Liver (tissue), 9 donors: ENCODE data around the gene SYT15. TPM values are rescaled to one million over a fixed set of nuclear protein-coding genes. Genes with fewer than 3 reads are reported as not detected.

ENCODE experiments used
- DNase-seq: peaks from one replicate; pipeline ENCODE4 v3.0.0-alpha.2; 2017; ENCODE audit warnings: low spot score
- H3K27ac ChIP-seq, 2 donors: one replicate each; pipeline ENCODE4 v1.7.0; 2013; ENCODE audit warnings: inconsistent platforms in 2 of 2, low read length in 2 of 2, control low read depth in 1 of 2, low read depth in 1 of 2, mild to moderate bottlenecking in 1 of 2
- H3K27me3 ChIP-seq, 4 donors: one replicate each; pipeline versions ENCODE4 v1.6.1 to v1.7.0; 2013; ENCODE audit warnings: low read length in 3 of 4, inconsistent platforms in 1 of 4, mild to moderate bottlenecking in 1 of 4, moderate library complexity in 1 of 4; ENCODE audit not compliant: control insufficient read depth in 4 of 4, insufficient read depth in 4 of 4
- H3K36me3 ChIP-seq, 4 donors: one replicate each; pipeline versions ENCODE4 v1.6.1 to v1.7.0; 2013; ENCODE audit warnings: low read length in 3 of 4, mild to moderate bottlenecking in 3 of 4, low read depth in 1 of 4, moderate library complexity in 1 of 4; ENCODE audit not compliant: control insufficient read depth in 4 of 4, insufficient read depth in 3 of 4
- H3K4me1 ChIP-seq, 4 donors: one replicate each; pipeline versions ENCODE4 v1.6.1 to v1.7.0; 2013; ENCODE audit warnings: low read length in 3 of 4, mild to moderate bottlenecking in 3 of 4, moderate library complexity in 1 of 4; ENCODE audit not compliant: control insufficient read depth in 4 of 4, insufficient read depth in 4 of 4
- H3K4me3 ChIP-seq, 3 donors: one replicate each; pipeline versions ENCODE4 v1.6.1 to v1.7.0; 2013; ENCODE audit warnings: low read length in 3 of 3, control low read depth in 1 of 3, low read depth in 1 of 3, mild to moderate bottlenecking in 1 of 3
- H3K9ac ChIP-seq, 2 donors: one replicate each; pipeline ENCODE4 v1.7.0; 2013; ENCODE audit warnings: low read length in 2 of 2, mild to moderate bottlenecking in 2 of 2, moderate library complexity in 2 of 2, control low read depth in 1 of 2, low read depth in 1 of 2
- H3K9me3 ChIP-seq, 4 donors: one replicate each; pipeline versions ENCODE4 v1.6.1 to v1.7.0; 2013; ENCODE audit warnings: low read length in 3 of 4; ENCODE audit not compliant: control insufficient read depth in 4 of 4
- ATF3 ChIP-seq: IDR thresholded peaks from 2 replicates; pipeline ENCODE4 v1.6.1; 2016; ENCODE audit warnings: antibody characterized with exemption
- CTCF ChIP-seq: fragments of 150-350 bp; IDR thresholded peaks from 2 replicates; pipeline ENCODE4 v1.5.1; 2017; ENCODE audit warnings: improper control_type of control experiment, low read depth, low read length; ENCODE audit not compliant: missing input control
- EGR1 ChIP-seq, 2 donors: IDR thresholded peaks; 2 replicates each; pipeline ENCODE4 v1.6.1; 2016 to 2018; ENCODE audit warnings: antibody characterized with exemption in 2 of 2, low read depth in 2 of 2
- GABPA ChIP-seq, 2 donors: IDR thresholded peaks in 1 of 2; conservative IDR thresholded peaks in 1 of 2; 2 replicates each; pipeline ENCODE4 v1.6.1; 2016; ENCODE audit warnings: antibody characterized with exemption in 2 of 2, mild to moderate bottlenecking in 1 of 2, moderate library complexity in 1 of 2
- HNF4A ChIP-seq, 2 donors: conservative IDR thresholded peaks; 2 replicates each; pipeline ENCODE4 v1.6.1; 2016; ENCODE audit warnings: antibody characterized with exemption in 2 of 2, mild to moderate bottlenecking in 2 of 2
- HNF4G ChIP-seq: IDR thresholded peaks from 2 replicates; pipeline ENCODE4 v1.6.1; 2016; ENCODE audit warnings: antibody characterized with exemption
- JUND ChIP-seq, 2 donors: IDR thresholded peaks; 2 replicates each; pipeline ENCODE4 v1.6.1; 2016; ENCODE audit warnings: antibody characterized with exemption in 2 of 2
- NR2F2 ChIP-seq: IDR thresholded peaks from 2 replicates; pipeline ENCODE4 v1.6.1; 2016; ENCODE audit warnings: antibody characterized with exemption
- RAD21 ChIP-seq, 2 donors: IDR thresholded peaks; 2 replicates each; pipeline ENCODE4 v1.6.1; 2016; ENCODE audit warnings: antibody characterized with exemption in 2 of 2, mild to moderate bottlenecking in 2 of 2
- SP1 ChIP-seq: IDR thresholded peaks from 2 replicates; pipeline ENCODE4 v1.6.1; 2018; ENCODE audit warnings: antibody characterized with exemption, mild to moderate bottlenecking
- TAF1 ChIP-seq: conservative IDR thresholded peaks from 2 replicates; pipeline ENCODE4 v1.6.1; 2016; ENCODE audit warnings: antibody characterized with exemption, mild to moderate bottlenecking
- YY1 ChIP-seq: IDR thresholded peaks from 2 replicates; pipeline ENCODE4 v1.6.1; 2016; ENCODE audit warnings: antibody characterized with exemption, mild to moderate bottlenecking
- WGBS: extraction: QIAGEN DNeasy Blood & Tissue Kit; methylation state at CpG from one replicate; pipeline ENCODE4 v1.1.7; 2013; 5-methylcytosine and 5-hydroxymethylcytosine counted together
- polyA plus RNA-seq, 2 donors: library from polyadenylated mRNA; stranded (reverse) in 1 of 2; unstranded in 1 of 2; fragments of 200-250 nt in 1 of 2; fragments of >200 nt in 1 of 2; fragmentation: Nextera tagmentation in 1 of 2; extraction: Ambion mirVana in 1 of 2; gene quantifications; one replicate each; pipeline versions ENCODE4 v1.2.1 to v1.2.3, GENCODE V29; 2013 to 2015
- total RNA-seq, 2 donors: library from RNA; depleted of rRNA; stranded (reverse); fragments of >200 nt; gene quantifications; one replicate each; pipeline ENCODE4 v1.2.3, GENCODE V29; 2014
- TF ChIP-seq, protein P1 (sequence below): IDR thresholded peaks from 2 replicates; pipeline ENCODE4 v1.6.1; 2016; ENCODE audit warnings: antibody characterized with exemption
- donor health status: healthy.
- donor health status: healthy.
- donor health status: healthy.
- donor health status: healthy.
- donor health status: healthy.

SYT15 gene
- total and polyA plus RNA-seq, 4 donors, result 0.35 to 1.8 (median 0.78) TPM

GRCh38 chr10:46559231-46559671, 19.7 kb upstream of the SYT15 start:
- H3K9me3 ChIP-seq, result no peaks in the 10 kb centered on the region
- TF ChIP-seq EGR1 (IDR thresholded peaks at IDR 0.05; ENCODE audit: low read depth in 2 of 2) (no peak), HNF4A (conservative IDR thresholded peaks at IDR 0.05) (no peak), JUND (IDR thresholded peaks at IDR 0.05) (no peak), NR2F2 (no peak), YY1 (no peak), GABPA (IDR thresholded peaks at IDR 0.05 in 1 of 2, conservative IDR thresholded peaks at IDR 0.05 in 1 of 2) (no peak)
- TF ChIP-seq, protein P1, sequence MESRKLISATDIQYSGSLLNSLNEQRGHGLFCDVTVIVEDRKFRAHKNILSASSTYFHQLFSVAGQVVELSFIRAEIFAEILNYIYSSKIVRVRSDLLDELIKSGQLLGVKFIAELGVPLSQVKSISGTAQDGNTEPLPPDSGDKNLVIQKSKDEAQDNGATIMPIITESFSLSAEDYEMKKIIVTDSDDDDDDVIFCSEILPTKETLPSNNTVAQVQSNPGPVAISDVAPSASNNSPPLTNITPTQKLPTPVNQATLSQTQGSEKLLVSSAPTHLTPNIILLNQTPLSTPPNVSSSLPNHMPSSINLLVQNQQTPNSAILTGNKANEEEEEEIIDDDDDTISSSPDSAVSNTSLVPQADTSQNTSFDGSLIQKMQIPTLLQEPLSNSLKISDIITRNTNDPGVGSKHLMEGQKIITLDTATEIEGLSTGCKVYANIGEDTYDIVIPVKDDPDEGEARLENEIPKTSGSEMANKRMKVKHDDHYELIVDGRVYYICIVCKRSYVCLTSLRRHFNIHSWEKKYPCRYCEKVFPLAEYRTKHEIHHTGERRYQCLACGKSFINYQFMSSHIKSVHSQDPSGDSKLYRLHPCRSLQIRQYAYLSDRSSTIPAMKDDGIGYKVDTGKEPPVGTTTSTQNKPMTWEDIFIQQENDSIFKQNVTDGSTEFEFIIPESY, result no peak
- H3K36me3 ChIP-seq, result no peaks in the 10 kb centered on the region
- H3K4me3 ChIP-seq, result no peak overlapping the region
- DNase-seq, result no peak
- H3K27ac ChIP-seq, result no peak overlapping the region
- peaks cover 4 to 12% (median 6%) of the 10 kb centered on the region in 4 donors for H3K27me3 ChIP-seq
- peaks cover 3 to 5% (median 4%) of the 10 kb centered on the region in 4 donors for H3K4me1 ChIP-seq
- no peak overlapping the region for H3K9ac ChIP-seq
- 93% methylated on average over 5 of the region's 5 CpGs for WGBS

- WGBS, result 76% methylated on average over 5 of the region's 5 CpGs
- Histone ChIP-seq H3K27ac (no peak overlapping the region), H3K36me3 (no peaks in the 10 kb centered on the region), H3K9ac (no peak overlapping the region), H3K9me3 (no peaks in the 10 kb centered on the region), H3K4me3 (no peak overlapping the region), H3K4me1 (peaks cover 3 to 5% (median 4%) of the 10 kb centered on the region in 4 donors), H3K27me3 (peaks cover 4 to 12% (median 6%) of the 10 kb centered on the region in 4 donors)
- no peak for DNase-seq
- TF ChIP-seq RAD21 (IDR thresholded peaks at IDR 0.05), result no peak
- TF ChIP-seq ATF3, result no peak
- TF ChIP-seq YY1, result no peak
- TF ChIP-seq JUND (IDR thresholded peaks at IDR 0.05), result no peak
- TF ChIP-seq, protein P1, result no peak
- no peak for TF ChIP-seq HNF4G
- no peak for TF ChIP-seq CTCF
- no peak for TF ChIP-seq SP1
- no peak for TF ChIP-seq TAF1
These were observed 18.5 kb upstream of the SYT15 start for GRCh38 chr10:46560381-46560780.
